SK-N-SH treated with all-trans-retinoic acid at 6 μM for 48 hours (cell line): ENCODE results near the gene PFDN5.

Experiments used
- BACH2 ChIP-seq: fragments of 250-450 bp; sonication (Bioruptor Pico); IDR thresholded peaks from 2 replicates; pipeline ENCODE4 v1.9.0; 2021; ENCODE audit warnings: mild to moderate bottlenecking, borderline replicate concordance
- PATZ1 ChIP-seq: fragments of 250-450 bp; sonication (Bioruptor Pico); IDR thresholded peaks from 2 replicates; pipeline ENCODE4 v1.8.0; 2020; ENCODE audit warnings: mild to moderate bottlenecking, moderate library complexity, borderline replicate concordance
- SNAI2 ChIP-seq: fragments of 250-450 bp; sonication (Bioruptor Pico); IDR thresholded peaks from 2 replicates; pipeline ENCODE4 v1.5.0; 2020; ENCODE audit warnings: mild to moderate bottlenecking, moderate library complexity
- ZFP3 ChIP-seq: fragments of 250-450 bp; sonication (Bioruptor Pico); IDR thresholded peaks from 2 replicates; pipeline ENCODE4 v1.5.0; 2020; ENCODE audit warnings: mild to moderate bottlenecking, moderate library complexity
- TF ChIP-seq, protein P1 (sequence below): fragments of 250-450 bp; sonication (Bioruptor Pico); IDR thresholded peaks from 2 replicates; pipeline ENCODE4 v1.5.0; 2020; ENCODE audit warnings: mild to moderate bottlenecking, moderate library complexity

- no peak for TF ChIP-seq SNAI2 (CRISPR knock-in tag)
- TF ChIP-seq BACH2 (CRISPR knock-in tag): no peak
- TF ChIP-seq, protein P1, sequence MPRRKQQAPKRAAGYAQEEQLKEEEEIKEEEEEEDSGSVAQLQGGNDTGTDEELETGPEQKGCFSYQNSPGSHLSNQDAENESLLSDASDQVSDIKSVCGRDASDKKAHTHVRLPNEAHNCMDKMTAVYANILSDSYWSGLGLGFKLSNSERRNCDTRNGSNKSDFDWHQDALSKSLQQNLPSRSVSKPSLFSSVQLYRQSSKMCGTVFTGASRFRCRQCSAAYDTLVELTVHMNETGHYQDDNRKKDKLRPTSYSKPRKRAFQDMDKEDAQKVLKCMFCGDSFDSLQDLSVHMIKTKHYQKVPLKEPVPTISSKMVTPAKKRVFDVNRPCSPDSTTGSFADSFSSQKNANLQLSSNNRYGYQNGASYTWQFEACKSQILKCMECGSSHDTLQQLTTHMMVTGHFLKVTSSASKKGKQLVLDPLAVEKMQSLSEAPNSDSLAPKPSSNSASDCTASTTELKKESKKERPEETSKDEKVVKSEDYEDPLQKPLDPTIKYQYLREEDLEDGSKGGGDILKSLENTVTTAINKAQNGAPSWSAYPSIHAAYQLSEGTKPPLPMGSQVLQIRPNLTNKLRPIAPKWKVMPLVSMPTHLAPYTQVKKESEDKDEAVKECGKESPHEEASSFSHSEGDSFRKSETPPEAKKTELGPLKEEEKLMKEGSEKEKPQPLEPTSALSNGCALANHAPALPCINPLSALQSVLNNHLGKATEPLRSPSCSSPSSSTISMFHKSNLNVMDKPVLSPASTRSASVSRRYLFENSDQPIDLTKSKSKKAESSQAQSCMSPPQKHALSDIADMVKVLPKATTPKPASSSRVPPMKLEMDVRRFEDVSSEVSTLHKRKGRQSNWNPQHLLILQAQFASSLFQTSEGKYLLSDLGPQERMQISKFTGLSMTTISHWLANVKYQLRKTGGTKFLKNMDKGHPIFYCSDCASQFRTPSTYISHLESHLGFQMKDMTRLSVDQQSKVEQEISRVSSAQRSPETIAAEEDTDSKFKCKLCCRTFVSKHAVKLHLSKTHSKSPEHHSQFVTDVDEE (CRISPR knock-in tag): no peak
- no peak for TF ChIP-seq PATZ1 (CRISPR knock-in tag)
- TF ChIP-seq ZFP3 (CRISPR knock-in tag): no peak
These were observed 2.8 kb downstream of the PFDN5 start for GRCh38 chr12:53298164-53298563.
